H1 (cell line): ENCODE measurements around the gene FRRS1. TPM values are rescaled to one million over a fixed set of nuclear protein-coding genes. Genes with fewer than 3 reads are reported as not detected.
"Not testable (repeated sequence)": the region's sequence is repeated elsewhere in the genome, so short reads cannot be mapped to it uniquely, and the experiment has no call there.

Experiments used
- CTCF ChIA-PET: fragments of 300-600 bp; sonication (Branson Sonifier 250); formaldehyde crosslinking; loops from one replicate; lab custom pipeline; 2021; ENCODE audit not compliant: partially characterized antibody; lab: Charles Lee
- POLR2A ChIA-PET: fragments of 300-600 bp; sonication (Branson Sonifier 250); formaldehyde crosslinking; loops from one replicate; lab custom pipeline; 2021; ENCODE audit warnings: inconsistent platforms; ENCODE audit not compliant: partially characterized antibody; lab: Charles Lee
- DNase-seq, 2 experiments: peaks; one replicate each; pipeline versions ENCODE4 v3.0.0 to v3.0.0-alpha.2; 2010 to 2022; ENCODE audit warnings: low spot score in 2 of 2, low read depth in 1 of 2, mixed read lengths in 1 of 2
- FAIRE-seq: peaks from 2 replicates; lab custom pipeline; 2011; peaks lifted over from hg19 to GRCh38; lab: Jason Lieb, UNC
- H2AFZ ChIP-seq: 2 replicates; pipeline ENCODE4 v1.8.1; 2012; ENCODE audit warnings: low read length, inconsistent platforms
- H2AK5ac ChIP-seq: 2 replicates; pipeline ENCODE4 v1.6.1; 2013; ENCODE audit warnings: low read depth, low read length
- H2BK120ac ChIP-seq: replicated peaks from 2 replicates; pipeline ENCODE3; 2013; ENCODE audit warnings: low read depth, low read length, inconsistent platforms
- H2BK12ac ChIP-seq: 2 replicates; pipeline ENCODE4 v1.6.1; 2013; ENCODE audit warnings: low read depth, low read length
- H2BK15ac ChIP-seq: 2 replicates; pipeline ENCODE4 v1.6.1; 2013; ENCODE audit warnings: low read length
- H2BK20ac ChIP-seq: 2 replicates; pipeline ENCODE4 v1.6.1; 2013; ENCODE audit warnings: low read length
- H2BK5ac ChIP-seq: 2 replicates; pipeline ENCODE4 v1.6.1; 2013; ENCODE audit warnings: low read depth, low read length
- H3K14ac ChIP-seq: 2 replicates; pipeline ENCODE4 v1.6.1; 2013; ENCODE audit warnings: inconsistent platforms; ENCODE audit not compliant: insufficient read length
- H3K18ac ChIP-seq: 2 replicates; pipeline ENCODE4 v1.6.1; 2013; ENCODE audit warnings: low read length; ENCODE audit errors: extremely low read depth
- H3K23ac ChIP-seq: 2 replicates; pipeline ENCODE4 v1.6.1; 2013; ENCODE audit warnings: inconsistent platforms; ENCODE audit not compliant: insufficient read length
- H3K23me2 ChIP-seq: 2 replicates; pipeline ENCODE4 v1.6.1; 2013; ENCODE audit warnings: low read depth, low read length
- H3K27ac ChIP-seq: 2 replicates; pipeline ENCODE4 v1.6.1; 2011; ENCODE audit warnings: low read depth, low read length, inconsistent platforms
- H3K27me3 ChIP-seq, 4 experiments: replicated peaks in 1 of 4; 1 replicate in 1 of 4; 2 replicates in 3 of 4; pipeline versions ENCODE4 v1.6.1 to v1.8.1; 2011 to 2013; ENCODE audit warnings: low read length in 3 of 4, mild to moderate bottlenecking in 3 of 4, inconsistent platforms in 2 of 4, mixed read lengths in 2 of 4, moderate library complexity in 1 of 4; ENCODE audit not compliant: control insufficient read depth in 3 of 4, insufficient read depth in 3 of 4; ENCODE audit errors: extremely low read depth in 1 of 4
- H3K36me3 ChIP-seq, 4 experiments: 2 replicates each; pipeline versions ENCODE4 v1.6.1 to v1.8.1; 2011 to 2013; ENCODE audit warnings: mild to moderate bottlenecking in 4 of 4, low read length in 3 of 4, moderate library complexity in 2 of 4, control low read depth in 1 of 4, inconsistent platforms in 1 of 4; ENCODE audit not compliant: insufficient read depth in 4 of 4, control insufficient read depth in 2 of 4
- H3K4ac ChIP-seq: replicated peaks from 2 replicates; pipeline ENCODE3; 2013; ENCODE audit warnings: low read length, low read depth, mixed read lengths, inconsistent platforms; ENCODE audit not compliant: insufficient read length
- H3K4me1 ChIP-seq, 4 experiments: replicated peaks in 1 of 4; 1 replicate in 1 of 4; 2 replicates in 3 of 4; pipeline versions ENCODE4 v1.6.1 to v1.8.1; 2011 to 2013; ENCODE audit warnings: low read length in 3 of 4, inconsistent platforms in 2 of 4, mixed read lengths in 1 of 4; ENCODE audit not compliant: insufficient read depth in 4 of 4, control insufficient read depth in 3 of 4
- H3K4me2 ChIP-seq, 2 experiments: 2 replicates each; pipeline versions ENCODE4 v1.6.1 to v1.8.1; 2011 to 2013; ENCODE audit warnings: low read depth in 2 of 2, low read length in 2 of 2, control low read depth in 1 of 2, inconsistent platforms in 1 of 2, mild to moderate bottlenecking in 1 of 2; ENCODE audit not compliant: insufficient read depth in 1 of 2
- H3K4me3 ChIP-seq, 4 experiments: fragments of 200-600, 300-600 bp in 1 of 4; sonication (generic), shearing (Covaris generic), sonication (Bioruptor Twin) in 1 of 4; 2 replicates each; pipeline versions ENCODE4 v1.5.1 to v1.8.1; 2011 to 2016; ENCODE audit warnings: low read length in 4 of 4, low read depth in 3 of 4, control low read depth in 2 of 4, inconsistent platforms in 2 of 4, mild to moderate bottlenecking in 2 of 4, mixed read lengths in 1 of 4, moderate library complexity in 1 of 4; ENCODE audit not compliant: insufficient read depth in 2 of 4; ENCODE audit errors: extremely low read depth in 1 of 4
- H3K56ac ChIP-seq: replicated peaks from 2 replicates; pipeline ENCODE3; 2013; ENCODE audit warnings: low read depth, mild to moderate bottlenecking, mixed read lengths, low read length, inconsistent platforms; ENCODE audit not compliant: insufficient read length
- H3K79me1 ChIP-seq: 2 replicates; pipeline ENCODE4 v1.6.1; 2013; ENCODE audit warnings: low read depth, low read length, control low read depth
- H3K79me2 ChIP-seq, 2 experiments: 2 replicates each; pipeline versions ENCODE4 v1.6.1 to v1.8.1; 2012 to 2013; ENCODE audit warnings: low read length in 2 of 2, mild to moderate bottlenecking in 2 of 2, inconsistent platforms in 1 of 2; ENCODE audit not compliant: insufficient read depth in 2 of 2, control insufficient read depth in 1 of 2
- H3K9ac ChIP-seq, 4 experiments: replicated peaks in 1 of 4; 1 replicate in 1 of 4; 2 replicates in 3 of 4; pipeline versions ENCODE4 v1.6.1 to v1.8.1; 2011 to 2013; ENCODE audit warnings: low read depth in 3 of 4, low read length in 3 of 4, control low read depth in 2 of 4, mild to moderate bottlenecking in 2 of 4, moderate library complexity in 2 of 4, inconsistent platforms in 1 of 4; ENCODE audit errors: extremely low read depth in 1 of 4
- H3K9me3 ChIP-seq, 2 experiments: 2 replicates each; pipeline versions ENCODE4 v1.6.1 to v1.8.1; 2012 to 2013; ENCODE audit warnings: mild to moderate bottlenecking in 2 of 2, moderate library complexity in 2 of 2, control low read depth in 1 of 2, inconsistent platforms in 1 of 2, low read depth in 1 of 2, low read length in 1 of 2, mixed read lengths in 1 of 2; ENCODE audit not compliant: insufficient read depth in 2 of 2
- H4K20me1 ChIP-seq, 2 experiments: replicated peaks in 1 of 2; 2 replicates each; pipeline versions ENCODE3 to v1.8.1; 2011 to 2013; ENCODE audit warnings: inconsistent platforms in 2 of 2, low read length in 2 of 2, mild to moderate bottlenecking in 1 of 2; ENCODE audit not compliant: insufficient read depth in 2 of 2, control insufficient read depth in 1 of 2
- H4K5ac ChIP-seq: 2 replicates; pipeline ENCODE4 v1.6.1; 2013; ENCODE audit warnings: low read length, low read depth, mixed read lengths, inconsistent platforms; ENCODE audit not compliant: insufficient read length
- H4K8ac ChIP-seq: 2 replicates; pipeline ENCODE4 v1.8.0; 2013; ENCODE audit warnings: mild to moderate bottlenecking, moderate library complexity, low read length, inconsistent platforms; ENCODE audit not compliant: insufficient read depth; ENCODE audit errors: extremely low read depth
- H4K91ac ChIP-seq: replicated peaks from 2 replicates; pipeline ENCODE3; 2013; ENCODE audit warnings: low read length, mixed read lengths, inconsistent platforms; ENCODE audit not compliant: insufficient read length
- EP300 ChIP-seq, 2 experiments: IDR thresholded peaks; 1 replicate in 1 of 2; 2 replicates in 1 of 2; pipeline ENCODE4 v1.6.1; 2011 to 2012; ENCODE audit warnings: low read depth in 2 of 2, low read length in 2 of 2, mild to moderate bottlenecking in 2 of 2, borderline replicate concordance in 1 of 2, inconsistent platforms in 1 of 2, moderate library complexity in 1 of 2
- WGBS, 2 experiments: shearing (Covaris generic) in 1 of 2; methylation state at CpG; one replicate each; pipeline versions ENCODE4 v1.1.6 to v1.1.7; 2013 to 2015; ENCODE audit warnings: low lambda C conversion rate in 2 of 2, mixed read lengths in 2 of 2, inconsistent platforms in 1 of 2, low coverage in 1 of 2, missing lambda C conversion rate in 1 of 2; ENCODE audit not compliant: insufficient replicate concordance in 2 of 2, insufficient coverage in 1 of 2, insufficient read length in 1 of 2; ENCODE audit errors: extremely low coverage in 1 of 2, missing lambda C conversion rate in 1 of 2; 5-methylcytosine and 5-hydroxymethylcytosine counted together
- polyA plus RNA-seq, 7 experiments: library from polyadenylated mRNA; depleted of rRNA in 3 of 7; stranded (reverse) in 5 of 7; unstranded in 2 of 7; fragments of >200 nt in 5 of 7; fragments of 200-250 nt in 2 of 7; gene quantifications; 1 replicate in 5 of 7; 2 replicates in 1 of 7; 4 replicates in 1 of 7; pipeline versions ENCODE4 v1.2.1 to v1.2.3, GENCODE V29; 2011 to 2013; ENCODE audit warnings: missing spikeins in 2 of 7, mixed read lengths in 2 of 7
- total RNA-seq: library from RNA; stranded (reverse); fragmentation: NEBNext Ultra II Directional; extraction: Animal tissue kit (Norgen Biotek cat#: 25700); gene quantifications from 2 replicates; pipeline ENCODE4 v1.2.1, GENCODE V29; 2021

FRRS1 gene
- total and polyA plus RNA-seq, 2 of the 8 experiments (the other 6 are each of a cell fraction or from before 2014, with no cell fraction given) = 3.5 to 6.5 TPM

GRCh38 chr1:99758686-99759517, 7.5 kb downstream of the FRRS1 start:
- not testable (repeated sequence) for H2BK120ac ChIP-seq
- WGBS, 2 experiments = 87% methylated on average over 8 of the region's 8 CpGs; no CpG with 5 or more reads in 1 of the 2 experiments

More at GRCh38 chr1:99758686-99759517, 7.5 kb downstream of the FRRS1 start:
- H3K56ac ChIP-seq, H3K27ac ChIP-seq, H2BK5ac ChIP-seq, H3K18ac ChIP-seq, H2AFZ ChIP-seq, CTCF ChIA-PET, H3K4me1 ChIP-seq, FAIRE-seq, POLR2A ChIA-PET, H3K4me3 ChIP-seq, H2AK5ac ChIP-seq, H3K79me2 ChIP-seq, H4K5ac ChIP-seq, H3K9ac ChIP-seq, H2BK12ac ChIP-seq, H3K4me2 ChIP-seq, H3K23me2 ChIP-seq, H4K91ac ChIP-seq, H4K20me1 ChIP-seq, H2BK15ac ChIP-seq, H4K8ac ChIP-seq, H3K14ac ChIP-seq, H3K36me3 ChIP-seq, DNase-seq, H3K27me3 ChIP-seq, H3K23ac ChIP-seq, H3K9me3 ChIP-seq, H3K79me1 ChIP-seq, H3K4ac ChIP-seq, H2BK20ac ChIP-seq: not testable (repeated sequence)
- TF ChIP-seq EP300 (IDR thresholded peaks at IDR 0.05; ENCODE audit: borderline replicate concordance in 1 of 2, low read depth in 2 of 2, low read length in 2 of 2) = peak in 1 of 2 experiments; percentile 63; a peak in 1 of 3 replicates
